Central memory CD8-positive, alpha-beta T cell (primary cell): ENCODE results near the gene SP100.
"Not testable (repeated sequence)": the region's sequence is repeated elsewhere in the genome, so short reads cannot be mapped to it uniquely, and the experiment has no call there.

Experiments used
- ATAC-seq: fragments of 150-1000 bp; cut with Tn5 transposase; replicated peaks from 2 replicates; pipeline ENCODE4 v1.10.0; 2022; ENCODE audit warnings: mild to moderate bottlenecking, moderate FRiP score, moderate number of reproducible peaks; ENCODE audit not compliant: poor library complexity, severe bottlenecking; ENCODE audit errors: extremely low read depth
- DNase-seq, 2 donors: peaks; one replicate each; pipeline ENCODE4 v3.0.0; 2021; ENCODE audit warnings: low spot score in 2 of 2
- H3K27ac Mint-ChIP-seq: one replicate; pipeline ENCODE4 v1.8.0; 2022; ENCODE audit warnings: low read depth, mild to moderate bottlenecking, moderate library complexity, mixed read lengths
- H3K27me3 Mint-ChIP-seq: one replicate; pipeline ENCODE4 v1.8.0; 2022; ENCODE audit warnings: mixed read lengths
- H3K36me3 Mint-ChIP-seq: one replicate; pipeline ENCODE4 v1.8.0; 2022; ENCODE audit warnings: mild to moderate bottlenecking, moderate library complexity, mixed read lengths; ENCODE audit not compliant: insufficient read depth
- H3K4me1 Mint-ChIP-seq: one replicate; pipeline ENCODE4 v1.8.0; 2022; ENCODE audit warnings: mixed read lengths
- H3K4me3 Mint-ChIP-seq: one replicate; pipeline ENCODE4 v1.8.0; 2022; ENCODE audit warnings: mild to moderate bottlenecking, moderate library complexity, mixed read lengths
- H3K9me3 Mint-ChIP-seq: one replicate; pipeline ENCODE4 v1.8.0; 2022; ENCODE audit warnings: mixed read lengths

Gene SP100

DNA sequence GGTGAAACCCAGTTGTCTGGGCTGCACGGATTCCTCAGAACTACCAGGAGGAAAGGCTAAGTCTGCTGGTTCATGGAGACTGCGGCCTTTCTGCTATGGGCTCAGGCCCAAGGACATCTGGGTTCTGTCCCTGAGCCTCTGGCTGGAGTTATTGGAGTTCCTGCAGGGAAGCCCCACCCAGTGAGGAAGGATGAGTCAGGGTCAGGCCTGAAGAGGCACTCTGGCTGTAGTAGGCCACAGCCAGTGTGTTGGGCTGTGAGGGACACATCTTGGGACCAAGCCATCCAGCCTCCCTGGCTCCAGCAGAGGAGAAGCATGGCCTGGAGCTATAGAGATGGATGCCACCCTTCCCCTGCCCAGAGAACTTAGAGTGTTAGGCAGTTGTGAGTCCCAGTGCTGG is 75.2 kb downstream of the SP100 start:
- H3K27me3 Mint-ChIP-seq, DNase-seq, H3K9me3 Mint-ChIP-seq, ATAC-seq, H3K4me3 Mint-ChIP-seq, H3K27ac Mint-ChIP-seq: not testable (repeated sequence)
- Mint-ChIP-seq H3K4me1 (peaks cover 50% of the 10 kb centered on the region), H3K36me3 (peaks cover 63% of the 10 kb centered on the region)

DNA sequence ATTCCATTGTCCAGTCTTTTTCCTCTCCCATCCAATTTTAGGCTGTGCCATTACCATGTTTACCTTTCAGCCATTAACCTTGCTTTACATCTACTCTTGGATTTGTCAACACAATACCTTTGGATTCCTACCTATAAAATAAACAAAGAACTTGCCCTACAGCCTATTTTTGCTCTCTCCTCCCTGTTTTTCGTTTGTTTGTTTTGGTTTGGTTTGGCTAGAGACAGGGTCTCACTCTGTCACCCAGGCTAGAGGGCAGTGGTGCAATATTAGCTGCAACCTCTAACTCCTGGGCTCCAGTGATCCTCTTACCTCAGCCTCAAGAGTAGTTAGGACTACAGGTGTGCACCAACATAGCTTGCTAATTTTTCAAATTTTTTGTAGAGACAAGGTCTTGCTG is 76.1 kb downstream of the SP100 start:
- Mint-ChIP-seq H3K27ac (peak overlapping the region; percentile 21), H3K4me1 (peaks cover 56% of the 10 kb centered on the region), H3K4me3 (no peak overlapping the region), H3K9me3 (no peaks in the 10 kb centered on the region), H3K36me3 (peaks cover 57% of the 10 kb centered on the region), H3K27me3 (no peaks in the 10 kb centered on the region)
- no peak for DNase-seq
- ATAC-seq, result no peak

DNA sequence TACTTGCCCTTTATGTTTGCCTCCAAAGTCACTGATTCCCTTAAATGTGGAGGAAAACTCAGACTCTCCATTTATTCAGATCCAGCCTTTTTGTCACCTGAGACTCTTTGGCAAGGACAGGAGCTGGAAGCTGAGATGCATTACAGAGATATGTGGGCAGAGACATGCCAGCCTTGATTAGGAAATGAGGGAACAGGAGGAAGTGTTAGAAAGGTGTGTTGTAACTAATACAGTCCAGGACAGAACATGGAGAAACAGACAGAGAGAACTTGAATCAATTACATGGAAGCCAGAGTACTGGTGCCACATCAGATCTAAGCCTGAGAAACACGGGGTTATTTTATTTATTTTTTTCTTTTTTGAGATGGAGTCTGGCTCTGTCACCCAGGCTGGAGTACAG is 79.0 kb downstream of the SP100 start:
- peaks cover 59% of the 10 kb centered on the region for H3K4me1 Mint-ChIP-seq
- no peak for DNase-seq

DNA sequence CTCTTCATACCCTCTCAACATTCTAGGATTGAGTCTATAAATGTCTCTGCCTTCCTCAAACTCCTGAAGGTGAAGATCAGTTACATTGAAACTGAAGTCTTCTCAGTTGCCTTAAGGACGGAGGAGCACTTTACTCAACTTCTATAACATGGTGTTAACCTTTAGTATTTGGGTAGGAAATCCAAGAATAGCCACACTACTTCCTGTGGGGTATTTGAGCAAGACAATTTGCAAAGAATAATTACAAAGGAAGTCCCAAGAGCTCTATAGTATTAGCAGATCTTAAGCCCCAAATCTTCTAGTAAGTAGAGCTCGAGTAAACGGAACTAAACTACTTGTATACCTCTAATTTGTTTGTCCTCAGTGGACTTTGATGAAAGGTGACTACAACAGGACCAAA is 80.9 kb downstream of the SP100 start:
- Mint-ChIP-seq H3K27ac (peak overlapping the region; percentile 82), H3K27me3 (no peaks in the 10 kb centered on the region), H3K4me3 (peak overlapping the region; percentile 61), H3K4me1 (peaks cover 52% of the 10 kb centered on the region), H3K36me3 (peaks cover 46% of the 10 kb centered on the region), H3K9me3 (no peaks in the 10 kb centered on the region)
- ATAC-seq (peak; percentile 70), DNase-seq (no peak)

More for the DNA sequence above, 79.0 kb downstream of the SP100 start:
- H3K27ac Mint-ChIP-seq, result no peak overlapping the region
- peaks cover 48% of the 10 kb centered on the region for H3K36me3 Mint-ChIP-seq
- H3K4me3 Mint-ChIP-seq, result no peak overlapping the region
- H3K27me3 Mint-ChIP-seq, result no peaks in the 10 kb centered on the region
- ATAC-seq, result no peak
- no peaks in the 10 kb centered on the region for H3K9me3 Mint-ChIP-seq

DNA sequence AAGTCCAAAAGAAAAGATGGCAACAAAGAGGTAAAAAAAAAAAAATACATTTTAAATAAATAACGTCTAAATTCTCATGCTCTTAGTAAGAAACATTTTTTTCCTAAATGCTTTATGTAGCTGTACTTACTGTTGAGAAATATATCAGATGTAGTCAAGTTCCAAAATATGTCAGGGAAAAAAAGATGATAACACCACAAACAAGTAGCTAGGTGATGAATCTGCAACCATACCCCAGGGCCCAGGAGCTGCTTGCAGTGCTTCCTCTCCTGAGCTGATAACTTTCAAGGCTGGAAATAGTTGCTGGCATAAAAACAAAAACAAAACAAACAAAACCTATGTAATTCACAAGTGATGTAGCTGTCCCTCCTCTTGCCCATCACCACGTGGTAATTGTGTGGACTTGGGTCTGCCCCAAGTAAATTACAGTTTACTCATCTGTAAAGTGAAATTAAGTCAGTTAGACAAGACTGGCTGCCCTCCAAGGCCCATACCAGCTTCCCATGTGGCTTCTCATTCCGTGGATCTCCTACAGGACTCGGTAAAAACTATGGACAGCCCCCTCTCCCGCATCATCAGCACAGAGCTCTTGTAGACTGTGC is 82.6 kb downstream of the SP100 start:
- Mint-ChIP-seq H3K9me3 (no peaks in the 10 kb centered on the region), H3K36me3 (peaks cover 54% of the 10 kb centered on the region), H3K27me3 (no peaks in the 10 kb centered on the region), H3K4me1 (peaks cover 40% of the 10 kb centered on the region), H3K27ac (no peak overlapping the region), H3K4me3 (no peak overlapping the region)
- ATAC-seq (no peak), DNase-seq (no peak)

DNA sequence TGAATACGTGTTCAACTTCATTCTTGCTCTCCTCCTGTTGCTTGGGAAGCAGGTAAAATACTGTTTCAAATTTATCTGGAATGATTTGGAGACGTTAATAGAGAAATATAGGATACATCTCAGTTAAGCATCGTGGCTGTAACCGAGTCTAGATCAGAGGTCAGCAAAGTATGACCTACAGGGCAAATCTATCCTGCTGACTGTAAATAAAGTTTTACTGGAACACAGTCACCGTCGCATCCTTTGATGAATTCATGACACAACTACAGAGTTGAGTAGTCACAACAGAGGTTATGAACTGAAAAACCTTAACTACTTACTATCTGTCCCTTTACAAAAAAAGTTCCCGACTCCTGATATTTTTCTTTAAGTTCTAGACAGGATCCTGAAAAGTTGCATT is 86.6 kb downstream of the SP100 start:
- H3K36me3 Mint-ChIP-seq, result peaks cover 62% of the 10 kb centered on the region
- H3K4me3 Mint-ChIP-seq, result no peak overlapping the region
- H3K4me1 Mint-ChIP-seq, result peaks cover 9% of the 10 kb centered on the region
- no peak overlapping the region for H3K27ac Mint-ChIP-seq
- no peaks in the 10 kb centered on the region for H3K9me3 Mint-ChIP-seq
- DNase-seq, result no peak
- ATAC-seq, result no peak
- no peaks in the 10 kb centered on the region for H3K27me3 Mint-ChIP-seq

DNA sequence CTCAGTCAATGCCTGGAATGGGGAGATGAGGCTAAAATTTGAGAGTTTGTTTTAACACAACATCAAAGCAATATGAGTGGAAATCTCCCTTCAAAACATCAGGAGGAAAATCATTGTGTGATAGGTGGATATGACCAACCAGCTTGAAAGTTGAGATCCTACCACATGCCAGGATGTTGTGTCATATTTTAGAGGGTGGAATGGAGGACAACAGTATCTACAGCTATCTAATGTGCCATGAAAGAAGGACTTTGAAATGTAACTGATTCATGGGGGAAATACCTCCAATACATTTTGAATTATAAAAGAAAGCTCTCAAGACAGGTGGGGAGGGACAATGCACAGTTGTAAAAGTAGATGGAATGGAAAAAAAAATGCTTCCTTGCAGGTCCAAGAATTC is 87.8 kb downstream of the SP100 start:
- Mint-ChIP-seq H3K27me3 (no peaks in the 10 kb centered on the region), H3K36me3 (peaks cover 62% of the 10 kb centered on the region), H3K27ac (peak overlapping the region; percentile 57), H3K9me3 (no peaks in the 10 kb centered on the region), H3K4me1 (peaks cover 4% of the 10 kb centered on the region), H3K4me3 (no peak overlapping the region)
- DNase-seq (no peak), ATAC-seq (no peak)

DNA sequence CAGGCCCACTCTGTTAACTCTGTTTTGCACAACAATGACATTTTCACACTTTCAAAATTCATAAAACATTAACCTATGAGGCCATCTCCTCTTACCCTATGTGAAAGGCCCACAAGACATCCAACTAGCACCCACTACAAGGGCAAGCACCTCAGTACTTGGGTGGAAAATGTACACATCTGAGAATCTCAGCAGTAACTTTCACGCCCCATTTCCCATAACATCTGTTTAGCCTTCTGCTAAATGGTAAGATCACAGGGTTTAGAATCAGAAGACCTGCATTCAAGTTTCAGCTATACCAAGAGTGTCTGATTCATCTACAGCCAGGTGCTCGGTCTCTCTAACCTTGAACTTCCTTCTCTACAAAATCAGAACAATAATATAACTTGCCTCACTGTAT is 89.2 kb downstream of the SP100 start:
- no peak overlapping the region for H3K4me3 Mint-ChIP-seq
- no peaks in the 10 kb centered on the region for H3K4me1 Mint-ChIP-seq
- peaks cover 67% of the 10 kb centered on the region for H3K36me3 Mint-ChIP-seq
- DNase-seq, result no peak
- no peak for ATAC-seq
- H3K9me3 Mint-ChIP-seq, result no peaks in the 10 kb centered on the region
- H3K27me3 Mint-ChIP-seq, result no peaks in the 10 kb centered on the region
- no peak overlapping the region for H3K27ac Mint-ChIP-seq

DNA sequence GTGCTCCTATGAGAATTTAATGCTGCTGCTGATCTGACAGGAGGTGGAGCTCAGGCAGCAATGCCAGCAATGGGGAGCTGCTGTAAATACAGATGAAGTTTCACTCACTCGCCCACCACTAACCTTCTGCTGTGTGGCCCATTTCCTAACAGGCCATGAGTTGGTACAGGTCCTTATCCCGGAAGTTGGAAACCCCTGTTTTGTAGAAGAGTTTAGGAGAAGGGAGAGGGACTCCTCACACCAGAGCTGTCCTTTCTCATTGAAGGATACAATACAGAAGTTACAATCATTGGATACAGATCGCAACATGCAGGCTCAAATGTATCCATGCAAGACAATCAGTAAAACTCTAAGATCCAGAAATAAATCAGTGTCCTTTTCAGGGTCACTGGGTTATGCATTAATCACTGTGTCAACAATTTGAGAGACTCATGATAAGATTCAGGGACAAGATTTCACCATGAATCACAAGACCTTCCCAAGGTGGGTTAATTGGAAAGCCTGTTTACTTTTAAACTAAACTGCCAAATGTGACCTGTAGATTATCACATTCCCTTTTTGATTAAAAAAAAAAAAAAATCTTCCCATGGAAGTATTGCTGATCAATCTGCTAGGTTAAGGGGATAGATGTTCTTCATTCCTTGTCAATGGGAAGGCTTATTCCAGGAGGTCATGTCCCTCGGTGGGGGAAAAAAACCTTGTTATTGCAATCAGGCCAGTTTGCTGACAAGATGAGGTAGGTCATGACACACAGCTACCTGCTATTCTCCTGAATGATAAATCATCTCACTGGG is 97.2 kb downstream of the SP100 start:
- DNase-seq (no peak), ATAC-seq (no peak)
- no peaks in the 10 kb centered on the region for H3K9me3 Mint-ChIP-seq
- H3K27ac Mint-ChIP-seq, result no peak overlapping the region
- no peaks in the 10 kb centered on the region for H3K27me3 Mint-ChIP-seq
- H3K4me1 Mint-ChIP-seq, result no peaks in the 10 kb centered on the region
- no peak overlapping the region for H3K4me3 Mint-ChIP-seq
- peaks cover 19% of the 10 kb centered on the region for H3K36me3 Mint-ChIP-seq

DNA sequence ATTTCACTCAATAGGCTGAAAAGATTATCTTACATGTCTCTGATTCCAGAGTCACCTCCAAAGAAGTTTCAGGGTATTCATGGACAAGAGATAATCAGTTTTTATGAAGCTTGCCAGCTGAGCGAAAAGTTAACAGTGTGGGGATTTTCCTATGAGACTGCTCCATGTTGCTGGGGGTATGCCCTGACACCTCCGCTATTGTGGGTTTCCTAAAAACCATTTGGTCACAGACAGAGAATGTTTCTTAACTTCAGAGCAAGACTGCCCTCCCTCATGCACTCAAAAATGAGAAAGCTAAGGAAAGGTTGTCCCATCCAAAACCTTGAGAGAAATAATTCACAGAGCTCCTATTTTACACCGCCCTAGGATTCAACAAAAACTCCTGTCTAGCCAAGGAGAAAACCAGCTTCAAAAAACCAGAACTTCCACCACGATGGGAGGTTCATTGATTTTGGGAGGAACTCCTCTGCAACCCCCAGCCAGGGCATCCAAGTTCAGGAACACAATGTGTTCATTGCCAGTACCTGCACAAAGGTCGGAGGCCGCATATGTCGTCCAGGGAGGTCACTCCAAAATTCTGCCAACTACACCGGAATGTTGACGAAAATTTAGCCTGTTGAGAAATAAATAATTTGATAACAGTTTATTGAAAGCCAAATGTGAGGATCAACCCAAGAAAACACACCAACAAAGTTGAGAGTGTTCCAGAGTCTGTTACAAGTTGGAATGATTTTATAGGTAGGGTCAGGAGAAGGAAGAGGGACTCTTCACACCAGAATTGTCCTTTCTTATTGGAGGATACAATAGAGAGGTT is 104.3 kb downstream of the SP100 start:
- ATAC-seq (no peak), DNase-seq (no peak)
- H3K9me3 Mint-ChIP-seq, result peaks cover 6% of the 10 kb centered on the region
- H3K4me1 Mint-ChIP-seq, result no peaks in the 10 kb centered on the region
- no peak overlapping the region for H3K4me3 Mint-ChIP-seq
- peaks cover 2% of the 10 kb centered on the region for H3K36me3 Mint-ChIP-seq
- no peaks in the 10 kb centered on the region for H3K27me3 Mint-ChIP-seq
- no peak overlapping the region for H3K27ac Mint-ChIP-seq

DNA sequence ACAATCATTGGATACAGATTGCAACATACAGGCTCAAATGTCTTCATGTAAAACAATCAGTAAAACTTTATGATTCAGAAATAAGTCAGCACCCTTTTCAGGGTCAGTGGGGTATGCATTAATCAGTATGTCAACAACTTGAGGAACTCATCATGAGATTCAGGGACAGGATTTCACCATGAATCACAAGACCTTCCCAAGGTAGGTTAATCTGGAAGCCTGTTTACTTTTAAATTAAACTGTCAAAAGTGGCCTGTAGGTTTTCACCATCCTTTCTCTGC is 104.8 kb downstream of the SP100 start:
- H3K27me3 Mint-ChIP-seq, result no peaks in the 10 kb centered on the region
- no peaks in the 10 kb centered on the region for H3K4me1 Mint-ChIP-seq
- H3K9me3 Mint-ChIP-seq, result peaks cover 6% of the 10 kb centered on the region
- DNase-seq (no peak), ATAC-seq (no peak)
- H3K36me3 Mint-ChIP-seq, result peaks cover 2% of the 10 kb centered on the region
- H3K27ac Mint-ChIP-seq, result no peak overlapping the region
- no peak overlapping the region for H3K4me3 Mint-ChIP-seq

DNA sequence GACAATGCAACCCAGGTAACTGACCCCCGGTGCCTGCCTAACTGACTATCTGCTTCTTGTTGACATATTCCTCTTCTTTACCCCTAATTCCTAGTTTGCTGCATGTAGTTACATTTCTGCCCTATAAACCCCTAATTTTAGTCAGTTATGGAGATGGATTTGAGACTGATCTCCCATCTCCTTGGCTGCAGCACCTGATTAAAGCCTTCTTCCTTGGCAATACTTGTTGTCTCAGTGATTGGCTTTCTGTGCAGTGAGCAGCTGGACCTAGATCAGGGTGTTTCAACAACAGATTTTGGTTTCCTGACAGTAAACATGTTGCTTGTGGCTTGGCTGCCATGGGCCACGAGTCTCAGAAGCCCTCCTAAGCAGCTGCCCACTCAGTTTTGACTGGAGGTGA is 105.4 kb downstream of the SP100 start:
- H3K27ac Mint-ChIP-seq, result no peak overlapping the region
- no peaks in the 10 kb centered on the region for H3K4me1 Mint-ChIP-seq
- DNase-seq (no peak), ATAC-seq (no peak)
- peaks cover 6% of the 10 kb centered on the region for H3K9me3 Mint-ChIP-seq
- H3K27me3 Mint-ChIP-seq, result no peaks in the 10 kb centered on the region
- no peak overlapping the region for H3K4me3 Mint-ChIP-seq
- H3K36me3 Mint-ChIP-seq, result peaks cover 2% of the 10 kb centered on the region

DNA sequence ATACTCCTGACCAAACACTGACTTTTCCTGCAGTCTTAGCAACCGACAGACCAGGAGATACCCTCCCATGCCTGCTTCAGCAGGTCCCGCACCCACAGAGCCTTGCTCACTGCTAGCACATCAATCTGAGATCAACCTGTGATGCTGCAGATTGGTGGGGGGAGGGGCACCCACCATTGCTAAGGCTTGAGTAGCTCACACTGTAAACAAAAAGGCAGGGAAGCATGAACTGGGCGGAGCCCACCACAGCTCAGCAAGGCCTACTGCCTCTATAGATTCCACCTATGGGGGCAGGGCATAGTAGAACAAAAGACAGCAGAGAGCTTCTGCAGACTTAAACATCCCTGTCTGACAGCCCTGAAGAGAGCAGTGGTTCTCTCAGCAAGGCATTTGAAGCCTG is 109.7 kb downstream of the SP100 start:
- peaks cover 13% of the 10 kb centered on the region for H3K9me3 Mint-ChIP-seq
- H3K27ac Mint-ChIP-seq, result no peak overlapping the region
- no peaks in the 10 kb centered on the region for H3K27me3 Mint-ChIP-seq
- no peak overlapping the region for H3K4me3 Mint-ChIP-seq
- ATAC-seq, result no peak
- peaks cover 2% of the 10 kb centered on the region for H3K36me3 Mint-ChIP-seq
- H3K4me1 Mint-ChIP-seq, result no peaks in the 10 kb centered on the region
- DNase-seq, result no peak
